ENCODE measurements around the gene SMIM20. TPM values are rescaled to one million over a fixed set of nuclear protein-coding genes. Genes with fewer than 3 reads are reported as not detected.

The SMIM20 gene
- total and polyA plus RNA-seq, 12 donors: 22.9 to 80.5 (median 40.6) TPM

DNA sequence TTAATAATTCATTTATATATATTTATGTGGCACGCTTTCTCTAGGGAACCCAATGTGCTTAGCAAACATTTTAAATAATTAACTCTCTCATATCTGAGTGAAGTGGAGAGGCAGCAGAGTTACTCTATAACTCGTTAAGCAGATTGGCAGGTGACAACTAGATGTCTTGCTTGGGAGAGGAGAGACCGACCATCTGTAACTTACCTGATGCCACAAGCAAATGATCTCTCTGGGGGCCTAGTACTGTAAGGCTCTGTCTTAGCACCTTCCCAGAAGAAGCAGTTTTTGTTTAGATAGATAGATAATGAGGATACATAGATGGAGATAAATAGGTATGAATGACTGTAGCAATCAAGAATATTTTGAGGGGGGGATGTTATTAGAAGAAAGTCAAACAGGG is 39.4 kb upstream of the SMIM20 start:
- DNase-seq: no peak
- Histone ChIP-seq H3K4me1 (replicated peaks in 1 of 2) (no peaks in the 10 kb centered on the region), H3K27me3 (no peaks in the 10 kb centered on the region), H3K27ac (no peak overlapping the region), H3K4me3 (no peak overlapping the region), H3K9me3 (replicated peaks in 1 of 3) (no peaks in the 10 kb centered on the region), H3K36me3 (replicated peaks in 1 of 2) (no peaks in the 10 kb centered on the region)
- intact Hi-C loops (cut with DNase I): no loop called here
- TF ChIP-seq CTCF (IDR thresholded peaks at IDR 0.05): no peak
- 90 to 92% (median 91%) methylated on average over 3 of the region's 3 CpGs for WGBS, 4 donors

DNA sequence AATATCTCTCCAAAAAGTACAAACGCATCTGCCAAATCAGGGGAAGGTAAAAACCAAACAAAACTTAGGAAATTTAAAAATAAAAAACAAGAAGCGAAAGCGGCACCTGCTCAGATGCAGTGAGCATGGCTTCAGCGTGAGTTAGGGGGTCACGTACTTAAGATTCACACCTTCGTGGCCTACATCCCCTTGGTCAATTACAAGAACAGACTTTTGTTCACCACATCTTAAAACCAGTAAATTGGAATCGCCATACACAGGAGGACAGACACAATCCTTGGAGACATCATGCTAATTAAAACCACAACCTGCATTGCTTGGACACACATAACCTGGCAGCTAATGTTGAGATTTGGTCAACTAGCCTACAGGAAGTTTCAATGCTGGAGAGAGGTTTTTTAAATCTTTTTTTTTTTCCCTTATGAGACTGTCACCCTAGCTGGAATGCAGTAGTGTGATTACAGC is 38.7 kb upstream of the SMIM20 start:
- H3K27me3 ChIP-seq: no peaks in the 10 kb centered on the region
- no peaks in the 10 kb centered on the region for H3K9me3 ChIP-seq (replicated peaks in 1 of 3)
- no peak for TF ChIP-seq POLR2A (IDR thresholded peaks at IDR 0.05)
- no peaks in the 10 kb centered on the region for H3K4me1 ChIP-seq (replicated peaks in 1 of 2)
- H3K27ac ChIP-seq: no peak overlapping the region
- DNase-seq: no peak
- intact Hi-C loops (cut with DNase I): no loop called here
- H3K4me3 ChIP-seq: no peak overlapping the region
- WGBS, 4 donors: 84 to 92% (median 87%) methylated on average over 7 of the region's 7 CpGs
- H3K36me3 ChIP-seq (replicated peaks in 1 of 2): no peaks in the 10 kb centered on the region

- Histone ChIP-seq H3K9me3 (replicated peaks in 1 of 3) (no peaks in the 10 kb centered on the region), H3K27me3 (no peaks in the 10 kb centered on the region), H3K4me3 (no peak overlapping the region), H3K4me1 (replicated peaks in 1 of 2) (peaks cover 0 to 5% of the 10 kb centered on the region in 2 donors), H3K27ac (no peak overlapping the region), H3K36me3 (replicated peaks in 1 of 2) (no peaks in the 10 kb centered on the region)
- 46 to 64% (median 50%) methylated on average over 9 of the region's 9 CpGs for WGBS, 4 donors
- TF ChIP-seq CTCF (IDR thresholded peaks at IDR 0.05) (no peak), POLR2A (IDR thresholded peaks at IDR 0.05) (no peak)
- DNase-seq: no peak
- intact Hi-C loops (cut with DNase I): no loop called here
These were observed 35.3 kb upstream of the SMIM20 start for GRCh38 chr4:25878676-25879075.

- H3K4me1 ChIP-seq (replicated peaks in 1 of 2): peaks cover 0 to 5% of the 10 kb centered on the region in 2 donors
- no peaks in the 10 kb centered on the region for H3K9me3 ChIP-seq (replicated peaks in 1 of 3)
- TF ChIP-seq CTCF (IDR thresholded peaks at IDR 0.05) (no peak), POLR2A (IDR thresholded peaks at IDR 0.05) (no peak)
- H3K36me3 ChIP-seq (replicated peaks in 1 of 2): no peaks in the 10 kb centered on the region
- 77 to 84% (median 80%) methylated on average over 9 of the region's 9 CpGs for WGBS, 4 donors
- no peak overlapping the region for H3K27ac ChIP-seq
- intact Hi-C loops (cut with DNase I): no loop called here
- no peaks in the 10 kb centered on the region for H3K27me3 ChIP-seq
- DNase-seq: no peak
- no peak overlapping the region for H3K4me3 ChIP-seq
These were observed 34.9 kb upstream of the SMIM20 start for GRCh38 chr4:25879091-25879584.

DNA sequence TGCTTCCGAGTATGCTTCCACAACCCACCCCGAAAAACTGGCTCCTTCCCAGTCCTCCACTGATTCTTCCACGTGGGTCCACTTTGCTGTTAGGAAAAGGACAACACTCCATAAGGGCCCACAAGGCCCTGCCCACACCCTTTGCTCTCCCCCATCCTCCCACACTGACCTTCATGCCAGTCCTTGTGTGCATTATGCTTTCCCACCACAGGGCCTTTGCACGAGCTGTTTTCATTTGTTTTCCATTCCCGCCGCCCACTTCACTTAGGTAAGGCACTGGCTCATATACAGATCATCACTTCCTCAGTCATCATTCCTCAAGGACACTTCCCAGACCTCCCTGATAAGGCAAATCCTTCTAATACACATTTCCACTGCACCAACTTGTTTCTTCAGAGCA is 34.4 kb upstream of the SMIM20 start:
- TF ChIP-seq CTCF (IDR thresholded peaks at IDR 0.05): no peak
- no peak for DNase-seq
- H3K4me3 ChIP-seq: no peak overlapping the region
- no peak overlapping the region for H3K27ac ChIP-seq
- no peaks in the 10 kb centered on the region for H3K9me3 ChIP-seq (replicated peaks in 1 of 3)
- H3K4me1 ChIP-seq (replicated peaks in 1 of 2): peaks cover 0 to 5% of the 10 kb centered on the region in 2 donors
- intact Hi-C loops (cut with DNase I): no loop called here
- 87 to 95% (median 91%) methylated on average over 6 of the region's 6 CpGs for WGBS, 4 donors
- no peaks in the 10 kb centered on the region for H3K27me3 ChIP-seq
- H3K36me3 ChIP-seq (replicated peaks in 1 of 2): no peaks in the 10 kb centered on the region

Measured in adrenal gland (tissue), 12 donors.